HepG2 (cell line): ENCODE results near the gene BCAS1. TPM values are rescaled to one million over a fixed set of nuclear protein-coding genes. Genes with fewer than 3 reads are reported as not detected.
A peak's percentile ranks its signal among the peaks of the same experiment; 100 is the strongest.

Experiments used
- CENPX ChIP-seq: sonication (generic); formaldehyde crosslinking; IDR thresholded peaks from 2 replicates; pipeline ENCODE4 v1.9.0; 2021; ENCODE audit warnings: mild to moderate bottlenecking, missing genetic modification reagents, moderate library complexity
- DNMT3B ChIP-seq: conservative IDR thresholded peaks from 2 replicates; pipeline ENCODE4 v1.6.1; 2016; ENCODE audit warnings: missing biosample characterization, control low read depth
- FLYWCH1 ChIP-seq: sonication (generic); formaldehyde crosslinking; IDR thresholded peaks from 2 replicates; pipeline ENCODE4 v1.8.1; 2023; ENCODE audit warnings: mild to moderate bottlenecking, missing genetic modification reagents
- NFIB ChIP-seq: sonication (generic); formaldehyde crosslinking; IDR thresholded peaks from 2 replicates; pipeline ENCODE4 v1.9.0; 2021; ENCODE audit warnings: missing genetic modification reagents, mild to moderate bottlenecking, borderline replicate concordance
- NKX3-1 ChIP-seq: sonication (generic); formaldehyde crosslinking; IDR thresholded peaks from 2 replicates; pipeline ENCODE4 v1.5.0; 2020; ENCODE audit warnings: missing genetic modification reagents
- SMAD1 ChIP-seq: sonication (generic); formaldehyde crosslinking; IDR thresholded peaks from 2 replicates; pipeline ENCODE4 v1.4.0; 2020; ENCODE audit warnings: missing genetic modification reagents, low read depth, mild to moderate bottlenecking, borderline replicate concordance
- SP5 ChIP-seq: IDR thresholded peaks from 2 replicates; pipeline ENCODE4 v1.6.1; 2016; ENCODE audit warnings: low read depth, borderline replicate concordance
- TBX3 ChIP-seq: fragments of 450-650 bp; IDR thresholded peaks from 2 replicates; pipeline ENCODE4 v1.6.1; 2017; ENCODE audit warnings: antibody characterized with exemption, mild to moderate bottlenecking, inconsistent platforms, borderline replicate concordance
- TRAFD1 ChIP-seq: sonication (generic); formaldehyde crosslinking; IDR thresholded peaks from 2 replicates; pipeline ENCODE4 v1.5.1; 2020; ENCODE audit warnings: missing genetic modification reagents, mild to moderate bottlenecking, borderline replicate concordance
- YEATS2 ChIP-seq: sonication (generic); formaldehyde crosslinking; IDR thresholded peaks from 2 replicates; pipeline ENCODE4 v1.4.0; 2020; ENCODE audit warnings: missing genetic modification reagents, borderline replicate concordance
- ZHX1 ChIP-seq: sonication (generic); formaldehyde crosslinking; IDR thresholded peaks from 2 replicates; pipeline ENCODE4 v1.8.1; 2022; ENCODE audit warnings: low read depth, mild to moderate bottlenecking, missing genetic modification reagents
- ZKSCAN8 ChIP-seq: IDR thresholded peaks from 2 replicates; pipeline ENCODE4 v1.6.1; 2016; ENCODE audit warnings: borderline replicate concordance, missing genetic modification reagents, missing compliant biosample characterization
- ZNF10 ChIP-seq: sonication (generic); formaldehyde crosslinking; IDR thresholded peaks from 2 replicates; pipeline ENCODE4 v1.4.0; 2020; ENCODE audit warnings: mild to moderate bottlenecking, low read depth, missing genetic modification reagents, borderline replicate concordance
- ZNF275 ChIP-seq: sonication (generic); formaldehyde crosslinking; IDR thresholded peaks from 2 replicates; pipeline ENCODE4 v1.8.0; 2022; ENCODE audit warnings: missing genetic modification reagents, mild to moderate bottlenecking, inconsistent platforms, borderline replicate concordance
- ZNF281 ChIP-seq: sonication (generic); formaldehyde crosslinking; IDR thresholded peaks from 2 replicates; pipeline ENCODE4 v1.4.0; 2020; ENCODE audit warnings: missing genetic modification reagents, borderline replicate concordance
- ZNF563 ChIP-seq: sonication (generic); formaldehyde crosslinking; IDR thresholded peaks from 2 replicates; pipeline ENCODE4 v1.8.0; 2022; ENCODE audit warnings: mild to moderate bottlenecking, moderate library complexity, missing genetic modification reagents
- polyA plus RNA-seq, 8 experiments: library from polyadenylated mRNA; depleted of rRNA in 3 of 8; stranded (reverse) in 7 of 8; unstranded in 1 of 8; fragments of >200 nt; fragmentation: Illumina TruSeq in 4 of 8; extraction: Trizol in 4 of 8; gene quantifications; 2 replicates each; pipeline versions ENCODE4 v1.2.1 to v1.2.3, GENCODE V29; 2011 to 2016; ENCODE audit warnings: low read depth in 4 of 8, missing spikeins in 1 of 8, mixed read lengths in 1 of 8; ENCODE audit not compliant: insufficient read depth in 1 of 8
- total RNA-seq, 5 experiments: library from RNA; depleted of rRNA; stranded (reverse); fragments of >200 nt; fragmentation: Illumina TruSeq; extraction: Trizol; gene quantifications; 2 replicates each; pipeline ENCODE4 v1.2.3, GENCODE V29; 2016; ENCODE audit warnings: low read depth in 1 of 5

Gene BCAS1
- total and polyA plus RNA-seq, 2 of the 13 experiments (the other 11 are each of a cell fraction or from before 2014, with no cell fraction given): 0.55 to 0.91 TPM

- peak; percentile 45; the same call in 1 of the 2 replicates for TF ChIP-seq ZHX1 (CRISPR knock-in tag)
- no peak for TF ChIP-seq NFIB
- no peak for TF ChIP-seq NKX3-1
- TF ChIP-seq ZNF275: no peak
- TF ChIP-seq TBX3: no peak
- TF ChIP-seq ZNF281 (CRISPR knock-in tag): no peak
- no peak for TF ChIP-seq TRAFD1
- TF ChIP-seq SP5: no peak
- no peak for TF ChIP-seq ZNF563 (CRISPR knock-in tag)
- TF ChIP-seq ZNF10 (CRISPR knock-in tag): no peak
- TF ChIP-seq CENPX (CRISPR knock-in tag): no peak
- peak; percentile 29; the same call in 1 of the 2 replicates for TF ChIP-seq ZKSCAN8 (CRISPR knock-in tag)
- TF ChIP-seq DNMT3B (CRISPR knock-in tag): peak; percentile 91
- TF ChIP-seq FLYWCH1 (CRISPR knock-in tag): no peak
- no peak for TF ChIP-seq SMAD1 (CRISPR knock-in tag)
- TF ChIP-seq YEATS2 (CRISPR knock-in tag): peak; percentile 54; the same call in 1 of the 2 replicates
Observed at GRCh38 chr20:53939572-53940359, 130.6 kb downstream of the BCAS1 start (continued).
